H1 (cell line): Measurements from ENCODE around the gene HNRNPA3. TPM values are rescaled to one million over a fixed set of nuclear protein-coding genes. Genes with fewer than 3 reads are reported as not detected.

Experiments
- CTCF ChIA-PET: fragments of 300-600 bp; sonication (Branson Sonifier 250); formaldehyde crosslinking; loops from one replicate; lab custom pipeline; 2021; ENCODE audit not compliant: partially characterized antibody; lab: Charles Lee
- POLR2A ChIA-PET: fragments of 300-600 bp; sonication (Branson Sonifier 250); formaldehyde crosslinking; loops from one replicate; lab custom pipeline; 2021; ENCODE audit warnings: inconsistent platforms; ENCODE audit not compliant: partially characterized antibody; lab: Charles Lee
- DNase-seq, 2 experiments: peaks; one replicate each; pipeline versions ENCODE4 v3.0.0 to v3.0.0-alpha.2; 2010 to 2022; ENCODE audit warnings: low spot score in 2 of 2, low read depth in 1 of 2, mixed read lengths in 1 of 2
- FAIRE-seq: peaks from 2 replicates; lab custom pipeline; 2011; peaks lifted over from hg19 to GRCh38; lab: Jason Lieb, UNC
- H2AFZ ChIP-seq: 2 replicates; pipeline ENCODE4 v1.8.1; 2012; ENCODE audit warnings: low read length, inconsistent platforms
- H2AK5ac ChIP-seq: 2 replicates; pipeline ENCODE4 v1.6.1; 2013; ENCODE audit warnings: low read depth, low read length
- H2BK120ac ChIP-seq: replicated peaks from 2 replicates; pipeline ENCODE3; 2013; ENCODE audit warnings: low read depth, low read length, inconsistent platforms
- H2BK12ac ChIP-seq: 2 replicates; pipeline ENCODE4 v1.6.1; 2013; ENCODE audit warnings: low read depth, low read length
- H2BK15ac ChIP-seq: 2 replicates; pipeline ENCODE4 v1.6.1; 2013; ENCODE audit warnings: low read length
- H2BK20ac ChIP-seq: 2 replicates; pipeline ENCODE4 v1.6.1; 2013; ENCODE audit warnings: low read length
- H2BK5ac ChIP-seq: 2 replicates; pipeline ENCODE4 v1.6.1; 2013; ENCODE audit warnings: low read depth, low read length
- H3K14ac ChIP-seq: 2 replicates; pipeline ENCODE4 v1.6.1; 2013; ENCODE audit warnings: inconsistent platforms; ENCODE audit not compliant: insufficient read length
- H3K18ac ChIP-seq: 2 replicates; pipeline ENCODE4 v1.6.1; 2013; ENCODE audit warnings: low read length; ENCODE audit errors: extremely low read depth
- H3K23ac ChIP-seq: 2 replicates; pipeline ENCODE4 v1.6.1; 2013; ENCODE audit warnings: inconsistent platforms; ENCODE audit not compliant: insufficient read length
- H3K23me2 ChIP-seq: 2 replicates; pipeline ENCODE4 v1.6.1; 2013; ENCODE audit warnings: low read depth, low read length
- H3K27ac ChIP-seq: 2 replicates; pipeline ENCODE4 v1.6.1; 2011; ENCODE audit warnings: low read depth, low read length, inconsistent platforms
- H3K27me3 ChIP-seq, 4 experiments: replicated peaks in 1 of 4; 1 replicate in 1 of 4; 2 replicates in 3 of 4; pipeline versions ENCODE4 v1.6.1 to v1.8.1; 2011 to 2013; ENCODE audit warnings: low read length in 3 of 4, mild to moderate bottlenecking in 3 of 4, inconsistent platforms in 2 of 4, mixed read lengths in 2 of 4, moderate library complexity in 1 of 4; ENCODE audit not compliant: control insufficient read depth in 3 of 4, insufficient read depth in 3 of 4; ENCODE audit errors: extremely low read depth in 1 of 4
- H3K36me3 ChIP-seq, 4 experiments: 2 replicates each; pipeline versions ENCODE4 v1.6.1 to v1.8.1; 2011 to 2013; ENCODE audit warnings: mild to moderate bottlenecking in 4 of 4, low read length in 3 of 4, moderate library complexity in 2 of 4, control low read depth in 1 of 4, inconsistent platforms in 1 of 4; ENCODE audit not compliant: insufficient read depth in 4 of 4, control insufficient read depth in 2 of 4
- H3K4ac ChIP-seq: replicated peaks from 2 replicates; pipeline ENCODE3; 2013; ENCODE audit warnings: low read length, low read depth, mixed read lengths, inconsistent platforms; ENCODE audit not compliant: insufficient read length
- H3K4me1 ChIP-seq, 4 experiments: replicated peaks in 1 of 4; 1 replicate in 1 of 4; 2 replicates in 3 of 4; pipeline versions ENCODE4 v1.6.1 to v1.8.1; 2011 to 2013; ENCODE audit warnings: low read length in 3 of 4, inconsistent platforms in 2 of 4, mixed read lengths in 1 of 4; ENCODE audit not compliant: insufficient read depth in 4 of 4, control insufficient read depth in 3 of 4
- H3K4me2 ChIP-seq, 2 experiments: 2 replicates each; pipeline versions ENCODE4 v1.6.1 to v1.8.1; 2011 to 2013; ENCODE audit warnings: low read depth in 2 of 2, low read length in 2 of 2, control low read depth in 1 of 2, inconsistent platforms in 1 of 2, mild to moderate bottlenecking in 1 of 2; ENCODE audit not compliant: insufficient read depth in 1 of 2
- H3K4me3 ChIP-seq, 4 experiments: fragments of 200-600, 300-600 bp in 1 of 4; sonication (generic), shearing (Covaris generic), sonication (Bioruptor Twin) in 1 of 4; 2 replicates each; pipeline versions ENCODE4 v1.5.1 to v1.8.1; 2011 to 2016; ENCODE audit warnings: low read length in 4 of 4, low read depth in 3 of 4, control low read depth in 2 of 4, inconsistent platforms in 2 of 4, mild to moderate bottlenecking in 2 of 4, mixed read lengths in 1 of 4, moderate library complexity in 1 of 4; ENCODE audit not compliant: insufficient read depth in 2 of 4; ENCODE audit errors: extremely low read depth in 1 of 4
- H3K56ac ChIP-seq: replicated peaks from 2 replicates; pipeline ENCODE3; 2013; ENCODE audit warnings: low read depth, mild to moderate bottlenecking, mixed read lengths, low read length, inconsistent platforms; ENCODE audit not compliant: insufficient read length
- H3K79me1 ChIP-seq: 2 replicates; pipeline ENCODE4 v1.6.1; 2013; ENCODE audit warnings: low read depth, low read length, control low read depth
- H3K79me2 ChIP-seq, 2 experiments: 2 replicates each; pipeline versions ENCODE4 v1.6.1 to v1.8.1; 2012 to 2013; ENCODE audit warnings: low read length in 2 of 2, mild to moderate bottlenecking in 2 of 2, inconsistent platforms in 1 of 2; ENCODE audit not compliant: insufficient read depth in 2 of 2, control insufficient read depth in 1 of 2
- H3K9ac ChIP-seq, 4 experiments: replicated peaks in 1 of 4; 1 replicate in 1 of 4; 2 replicates in 3 of 4; pipeline versions ENCODE4 v1.6.1 to v1.8.1; 2011 to 2013; ENCODE audit warnings: low read depth in 3 of 4, low read length in 3 of 4, control low read depth in 2 of 4, mild to moderate bottlenecking in 2 of 4, moderate library complexity in 2 of 4, inconsistent platforms in 1 of 4; ENCODE audit errors: extremely low read depth in 1 of 4
- H3K9me3 ChIP-seq, 2 experiments: 2 replicates each; pipeline versions ENCODE4 v1.6.1 to v1.8.1; 2012 to 2013; ENCODE audit warnings: mild to moderate bottlenecking in 2 of 2, moderate library complexity in 2 of 2, control low read depth in 1 of 2, inconsistent platforms in 1 of 2, low read depth in 1 of 2, low read length in 1 of 2, mixed read lengths in 1 of 2; ENCODE audit not compliant: insufficient read depth in 2 of 2
- H4K20me1 ChIP-seq, 2 experiments: replicated peaks in 1 of 2; 2 replicates each; pipeline versions ENCODE3 to v1.8.1; 2011 to 2013; ENCODE audit warnings: inconsistent platforms in 2 of 2, low read length in 2 of 2, mild to moderate bottlenecking in 1 of 2; ENCODE audit not compliant: insufficient read depth in 2 of 2, control insufficient read depth in 1 of 2
- H4K5ac ChIP-seq: 2 replicates; pipeline ENCODE4 v1.6.1; 2013; ENCODE audit warnings: low read length, low read depth, mixed read lengths, inconsistent platforms; ENCODE audit not compliant: insufficient read length
- H4K8ac ChIP-seq: 2 replicates; pipeline ENCODE4 v1.8.0; 2013; ENCODE audit warnings: mild to moderate bottlenecking, moderate library complexity, low read length, inconsistent platforms; ENCODE audit not compliant: insufficient read depth; ENCODE audit errors: extremely low read depth
- H4K91ac ChIP-seq: replicated peaks from 2 replicates; pipeline ENCODE3; 2013; ENCODE audit warnings: low read length, mixed read lengths, inconsistent platforms; ENCODE audit not compliant: insufficient read length
- GTF2F1 ChIP-seq: IDR thresholded peaks from 2 replicates; pipeline ENCODE4 v1.6.1; 2012; ENCODE audit warnings: low read depth, low read length, improper control_type of control experiment, borderline replicate concordance
- JUN ChIP-seq: IDR thresholded peaks from 2 replicates; pipeline ENCODE4 v1.6.1; 2011; ENCODE audit warnings: low read depth, mild to moderate bottlenecking, improper control_type of control experiment, low read length
- RBBP5 ChIP-seq: IDR thresholded peaks from 2 replicates; pipeline ENCODE4 v1.7.1; 2012; ENCODE audit warnings: low read depth, mild to moderate bottlenecking, inconsistent platforms, low read length, moderate library complexity, borderline replicate concordance
- RNF2 ChIP-seq: fragments of 200-900, 300-1000 bp; sonication (generic); IDR thresholded peaks from 2 replicates; pipeline ENCODE4 v1.7.1; 2016; ENCODE audit warnings: borderline replicate concordance, low read depth, mild to moderate bottlenecking, antibody characterized with exemption, low read length; ENCODE audit not compliant: poor library complexity, severe bottlenecking; ENCODE audit errors: missing control alignments
- SIN3A ChIP-seq, 2 experiments: IDR thresholded peaks in 1 of 2; conservative IDR thresholded peaks in 1 of 2; 2 replicates each; pipeline ENCODE4 v1.6.1; 2011 to 2012; ENCODE audit warnings: low read length in 2 of 2, improper control_type of control experiment in 1 of 2, low read depth in 1 of 2, mild to moderate bottlenecking in 1 of 2
- SP2 ChIP-seq: IDR thresholded peaks from 2 replicates; pipeline ENCODE4 v1.6.1; 2012; ENCODE audit warnings: mild to moderate bottlenecking, low read length, inconsistent platforms
- TCF12 ChIP-seq: IDR thresholded peaks from 2 replicates; pipeline ENCODE4 v1.6.1; 2011; ENCODE audit warnings: low read depth, mild to moderate bottlenecking, low read length
- TEAD4 ChIP-seq: IDR thresholded peaks from 2 replicates; pipeline ENCODE4 v1.6.1; 2012; ENCODE audit warnings: low read depth, low read length, inconsistent platforms, mixed read lengths
- WGBS, 2 experiments: shearing (Covaris generic) in 1 of 2; methylation state at CpG; one replicate each; pipeline versions ENCODE4 v1.1.6 to v1.1.7; 2013 to 2015; ENCODE audit warnings: low lambda C conversion rate in 2 of 2, mixed read lengths in 2 of 2, inconsistent platforms in 1 of 2, low coverage in 1 of 2, missing lambda C conversion rate in 1 of 2; ENCODE audit not compliant: insufficient replicate concordance in 2 of 2, insufficient coverage in 1 of 2, insufficient read length in 1 of 2; ENCODE audit errors: extremely low coverage in 1 of 2, missing lambda C conversion rate in 1 of 2; 5-methylcytosine and 5-hydroxymethylcytosine counted together
- polyA plus RNA-seq, 7 experiments: library from polyadenylated mRNA; depleted of rRNA in 3 of 7; stranded (reverse) in 5 of 7; unstranded in 2 of 7; fragments of >200 nt in 5 of 7; fragments of 200-250 nt in 2 of 7; gene quantifications; 1 replicate in 5 of 7; 2 replicates in 1 of 7; 4 replicates in 1 of 7; pipeline versions ENCODE4 v1.2.1 to v1.2.3, GENCODE V29; 2011 to 2013; ENCODE audit warnings: missing spikeins in 2 of 7, mixed read lengths in 2 of 7
- total RNA-seq: library from RNA; stranded (reverse); fragmentation: NEBNext Ultra II Directional; extraction: Animal tissue kit (Norgen Biotek cat#: 25700); gene quantifications from 2 replicates; pipeline ENCODE4 v1.2.1, GENCODE V29; 2021
- TF ChIP-seq, protein P1 (sequence below): IDR thresholded peaks from 2 replicates; pipeline ENCODE4 v1.6.1; 2012; ENCODE audit warnings: low read length, inconsistent platforms
- TF ChIP-seq, protein P2 (sequence below): IDR thresholded peaks from 2 replicates; pipeline ENCODE4 v1.6.1; 2012; ENCODE audit warnings: inconsistent platforms

HNRNPA3 gene
- total and polyA plus RNA-seq, 2 of the 8 experiments (the other 6 are each of a cell fraction or from before 2014, with no cell fraction given), result 66.1 to 408 TPM

DNA sequence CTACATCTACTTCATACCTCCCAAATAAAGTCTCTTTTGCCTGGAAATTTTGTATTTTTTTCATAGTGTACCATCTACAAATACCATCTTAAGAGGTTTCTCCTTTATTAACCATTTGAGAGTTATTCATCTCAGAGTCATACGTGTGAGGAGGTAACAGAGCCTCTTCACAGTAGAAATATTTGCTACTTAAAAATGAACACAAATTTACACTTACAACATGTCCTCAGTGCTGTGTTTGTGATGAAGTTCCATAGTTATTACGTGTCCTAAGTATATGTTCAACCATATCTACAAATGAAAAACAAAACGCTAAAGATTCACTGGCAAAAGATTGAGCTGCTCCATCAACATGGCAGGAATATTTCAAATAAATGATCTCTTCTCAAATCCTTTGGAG is 48.5 kb upstream of the HNRNPA3 start:
- H3K9ac ChIP-seq, result no peak overlapping the region
- TF ChIP-seq TCF12, result no peak
- no peak for TF ChIP-seq RNF2
- TF ChIP-seq, protein P1, sequence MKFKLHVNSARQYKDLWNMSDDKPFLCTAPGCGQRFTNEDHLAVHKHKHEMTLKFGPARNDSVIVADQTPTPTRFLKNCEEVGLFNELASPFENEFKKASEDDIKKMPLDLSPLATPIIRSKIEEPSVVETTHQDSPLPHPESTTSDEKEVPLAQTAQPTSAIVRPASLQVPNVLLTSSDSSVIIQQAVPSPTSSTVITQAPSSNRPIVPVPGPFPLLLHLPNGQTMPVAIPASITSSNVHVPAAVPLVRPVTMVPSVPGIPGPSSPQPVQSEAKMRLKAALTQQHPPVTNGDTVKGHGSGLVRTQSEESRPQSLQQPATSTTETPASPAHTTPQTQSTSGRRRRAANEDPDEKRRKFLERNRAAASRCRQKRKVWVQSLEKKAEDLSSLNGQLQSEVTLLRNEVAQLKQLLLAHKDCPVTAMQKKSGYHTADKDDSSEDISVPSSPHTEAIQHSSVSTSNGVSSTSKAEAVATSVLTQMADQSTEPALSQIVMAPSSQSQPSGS, result no peak
- TF ChIP-seq, protein P2, sequence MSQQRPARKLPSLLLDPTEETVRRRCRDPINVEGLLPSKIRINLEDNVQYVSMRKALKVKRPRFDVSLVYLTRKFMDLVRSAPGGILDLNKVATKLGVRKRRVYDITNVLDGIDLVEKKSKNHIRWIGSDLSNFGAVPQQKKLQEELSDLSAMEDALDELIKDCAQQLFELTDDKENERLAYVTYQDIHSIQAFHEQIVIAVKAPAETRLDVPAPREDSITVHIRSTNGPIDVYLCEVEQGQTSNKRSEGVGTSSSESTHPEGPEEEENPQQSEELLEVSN, result no peak
- TF ChIP-seq GTF2F1, result no peak
- no peak for TF ChIP-seq SIN3A (conservative IDR thresholded peaks at IDR 0.05 in 1 of 2, IDR thresholded peaks at IDR 0.05 in 1 of 2; ENCODE audit: low read depth in 1 of 2, low read length in 2 of 2)
- TF ChIP-seq RBBP5, result no peak
- TF ChIP-seq TEAD4, result no peak
- no peak for TF ChIP-seq JUN
- no peak for TF ChIP-seq SP2

More for the DNA sequence above, 48.5 kb upstream of the HNRNPA3 start:
- Histone ChIP-seq H3K9me3 (no peaks in the 10 kb centered on the region), H3K27ac (no peak overlapping the region), H4K20me1 (no peaks in the 10 kb centered on the region), H3K79me2 (no peaks in the 10 kb centered on the region), H2BK15ac (no peak overlapping the region), H4K8ac (no peak overlapping the region), H3K4me1 (peaks cover 0 to 10% (median 1%) of the 10 kb centered on the region in 4 experiments; a peak in 4 of 7 replicates), H3K4ac (no peak overlapping the region), H3K18ac (no peak overlapping the region), H4K5ac (no peak overlapping the region), H4K91ac (no peak overlapping the region), H3K4me3 (no peak overlapping the region; a peak in 1 of 8 replicates), H3K36me3 (no peaks in the 10 kb centered on the region), H2BK5ac (no peak overlapping the region), H3K4me2 (peak overlapping the region in 1 of 2 experiments; percentile 49; a peak in 2 of 4 replicates), H3K79me1 (no peaks in the 10 kb centered on the region), H2BK12ac (no peak overlapping the region), H3K56ac (no peak overlapping the region), H2AK5ac (no peak overlapping the region), H3K14ac (no peak overlapping the region), H3K23me2 (no peaks in the 10 kb centered on the region; the same call in none of the 2 replicates), H2AFZ (peak overlapping the region; percentile 86; the same call in 1 of the 2 replicates), H2BK20ac (no peak overlapping the region), H3K23ac (no peak overlapping the region), H2BK120ac (no peak overlapping the region), H3K27me3 (no peaks in the 10 kb centered on the region)
- FAIRE-seq (no peak), DNase-seq (no peak)
- WGBS, 2 experiments, result 47% methylated on average over 3 of the region's 3 CpGs; no CpG with 5 or more reads in 1 of the 2 experiments
- ChIA-PET POLR2A (interaction anchor here (0.9 to 3.3 kb wide), 10 partner anchors 14 to 170 kb away, joined by 3 to 29 read pairs (median 8); partner anchors contain the start of genes HNRNPA3 and NFE2L2), CTCF (interaction anchor here (0.6 to 7.2 kb wide), 40 partner anchors 8 to 595 kb away, joined by 3 to 107 read pairs (median 7); partner anchors contain the start of gene NFE2L2)
